ENCODE data around the gene MGME1.

GRCh38 chr20:17935186-17935585 is 33.6 kb upstream of the MGME1 start:
- TF ChIP-seq POLR2AphosphoS5 (IDR thresholded peaks at IDR 0.05; ENCODE audit: low read depth, low read length) (no peak), TAF1 (IDR thresholded peaks at IDR 0.05; ENCODE audit: borderline replicate concordance, insufficient read depth, low read length) (no peak), SIN3A (IDR thresholded peaks at IDR 0.05; ENCODE audit: borderline replicate concordance, insufficient read depth, low read length) (no peak)
- TF ChIP-seq, protein P1, sequence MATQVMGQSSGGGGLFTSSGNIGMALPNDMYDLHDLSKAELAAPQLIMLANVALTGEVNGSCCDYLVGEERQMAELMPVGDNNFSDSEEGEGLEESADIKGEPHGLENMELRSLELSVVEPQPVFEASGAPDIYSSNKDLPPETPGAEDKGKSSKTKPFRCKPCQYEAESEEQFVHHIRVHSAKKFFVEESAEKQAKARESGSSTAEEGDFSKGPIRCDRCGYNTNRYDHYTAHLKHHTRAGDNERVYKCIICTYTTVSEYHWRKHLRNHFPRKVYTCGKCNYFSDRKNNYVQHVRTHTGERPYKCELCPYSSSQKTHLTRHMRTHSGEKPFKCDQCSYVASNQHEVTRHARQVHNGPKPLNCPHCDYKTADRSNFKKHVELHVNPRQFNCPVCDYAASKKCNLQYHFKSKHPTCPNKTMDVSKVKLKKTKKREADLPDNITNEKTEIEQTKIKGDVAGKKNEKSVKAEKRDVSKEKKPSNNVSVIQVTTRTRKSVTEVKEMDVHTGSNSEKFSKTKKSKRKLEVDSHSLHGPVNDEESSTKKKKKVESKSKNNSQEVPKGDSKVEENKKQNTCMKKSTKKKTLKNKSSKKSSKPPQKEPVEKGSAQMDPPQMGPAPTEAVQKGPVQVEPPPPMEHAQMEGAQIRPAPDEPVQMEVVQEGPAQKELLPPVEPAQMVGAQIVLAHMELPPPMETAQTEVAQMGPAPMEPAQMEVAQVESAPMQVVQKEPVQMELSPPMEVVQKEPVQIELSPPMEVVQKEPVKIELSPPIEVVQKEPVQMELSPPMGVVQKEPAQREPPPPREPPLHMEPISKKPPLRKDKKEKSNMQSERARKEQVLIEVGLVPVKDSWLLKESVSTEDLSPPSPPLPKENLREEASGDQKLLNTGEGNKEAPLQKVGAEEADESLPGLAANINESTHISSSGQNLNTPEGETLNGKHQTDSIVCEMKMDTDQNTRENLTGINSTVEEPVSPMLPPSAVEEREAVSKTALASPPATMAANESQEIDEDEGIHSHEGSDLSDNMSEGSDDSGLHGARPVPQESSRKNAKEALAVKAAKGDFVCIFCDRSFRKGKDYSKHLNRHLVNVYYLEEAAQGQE (IDR thresholded peaks at IDR 0.05; ENCODE audit: insufficient read depth in 1 of 2, low read depth in 2 of 2, low read length in 2 of 2), result no peak

Data from PFSK-1 (cell line).